Cardiac ventricle fibroblast (primary cell): Measurements from ENCODE around the gene PTPN7. TPM values are rescaled to one million over a fixed set of nuclear protein-coding genes. Genes with fewer than 3 reads are reported as not detected.

Experiments used
- total RNA-seq: library from RNA; depleted of rRNA; stranded (reverse); fragments of >200 nt; gene quantifications from 2 replicates; pipeline ENCODE4 v1.2.3, GENCODE V29; 2015

Gene PTPN7
- total RNA-seq, result not detected in 2 replicates

GRCh38 chr1:202160377-202160940 is at the start of gene PTPN7:
PTPN7 (minus strand) TSS chr1:202160602; CDS start chr1:202159402, 1,200 bp downstream.

DNA sequence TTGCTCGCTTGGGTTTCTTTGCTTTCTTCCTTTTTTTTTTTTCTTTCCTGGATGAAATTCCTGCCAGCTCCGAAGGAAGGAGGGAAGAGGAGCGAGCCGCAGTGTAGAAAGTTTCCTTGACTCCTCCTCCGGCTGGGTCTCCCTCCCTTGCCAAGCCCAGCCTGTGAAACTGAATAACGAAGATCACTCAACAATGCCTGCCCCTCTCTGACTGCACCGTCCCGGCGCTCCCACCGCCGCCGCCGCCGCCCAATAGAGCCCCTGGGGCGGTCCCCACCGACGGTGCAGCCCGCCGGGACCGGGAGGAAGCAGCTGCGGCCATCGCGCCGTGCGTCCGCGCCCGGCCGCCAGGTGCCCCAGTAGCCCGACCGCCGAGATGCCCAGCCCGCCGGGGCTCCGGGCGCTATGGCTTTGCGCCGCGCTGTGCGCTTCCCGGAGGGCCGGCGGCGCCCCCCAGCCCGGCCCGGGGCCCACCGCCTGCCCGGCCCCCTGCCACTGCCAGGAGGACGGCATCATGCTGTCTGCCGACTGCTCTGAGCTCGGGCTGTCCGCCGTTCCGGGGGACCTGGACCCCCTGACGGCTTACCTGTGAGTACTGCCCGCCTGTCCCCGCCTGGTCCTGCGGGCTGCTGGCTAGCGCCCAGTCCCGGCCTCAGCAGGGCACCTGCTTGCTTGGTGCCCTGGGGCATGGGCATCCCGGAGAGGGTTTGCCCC is 33.4 kb upstream of the PTPN7 start, which contains the start of gene LGR6:
Gene LGR6 (plus strand): TSS at position 186 of the 714 bp plus-strand sequence. CDS start 191 bp downstream, at position 377.

GRCh38 chr1:202144402-202145067 is 15.9 kb downstream of the PTPN7 start, which contains the start of gene ARL8A:
ARL8A (minus strand) TSS chr1:202144737; CDS start chr1:202144572, 165 bp downstream.

GRCh38 chr1:202122639-202123335 is 37.6 kb downstream of the PTPN7 start, which contains the start of gene GPR37L1:
GPR37L1 (plus strand) TSS chr1:202122917; CDS start chr1:202122964, 47 bp downstream.

Other genes starting within 250 kb of the PTPN7 start
- gene LMOD1, start 214.1 kb downstream of the PTPN7 start, total RNA-seq, result 5.3 and 5.7 TPM in 2 replicates
- gene TIMM17A, start 205.1 kb downstream of the PTPN7 start, total RNA-seq, result 21.1 and 28.0 TPM in 2 replicates
- 62.3 and 64.2 TPM in 2 replicates for gene RNPEP, start 178.0 kb downstream of the PTPN7 start, total RNA-seq
- gene ELF3, start 150.0 kb downstream of the PTPN7 start, total RNA-seq, result not detected in 2 replicates
- not detected in 2 replicates for gene GPR37L1, start 37.7 kb downstream of the PTPN7 start, total RNA-seq
- gene ARL8A, start 15.9 kb downstream of the PTPN7 start, total RNA-seq, result 12.6 and 15.4 TPM in 2 replicates
- gene LGR6, start 33.2 kb upstream of the PTPN7 start, total RNA-seq, result not detected in 2 replicates
- gene UBE2T, start 181.3 kb upstream of the PTPN7 start, total RNA-seq, result 5.4 and 5.5 TPM in 2 replicates
- 2.9 and 7.2 TPM in 2 replicates for gene PPP1R12B, start 188.1 kb upstream of the PTPN7 start, total RNA-seq